ENCODE data around the gene PSD4.

Gene PSD4

GRCh38 chr2:113226462-113226861 lies 52.7 kb downstream of the PSD4 start:
- DNase-seq, result no peak

DNA sequence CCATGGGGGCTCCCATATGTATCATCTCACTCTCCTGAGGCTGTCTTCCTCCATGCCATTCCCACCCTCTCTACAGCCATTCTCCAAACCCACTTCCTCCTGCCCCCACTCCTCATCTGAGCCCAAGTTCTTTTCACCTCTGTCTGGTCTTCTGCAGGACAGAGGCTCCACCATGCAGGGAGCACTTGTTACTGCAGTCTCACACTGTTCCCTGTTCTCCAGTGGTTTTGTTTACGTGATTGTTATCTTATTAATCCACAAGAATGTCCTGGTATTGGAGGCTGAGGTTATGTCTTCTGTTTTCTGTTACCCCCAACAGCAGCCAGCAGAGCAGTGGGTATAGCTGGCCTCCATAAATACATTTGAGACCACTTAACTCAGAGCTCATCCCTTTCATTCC lies 53.5 kb downstream of the PSD4 start:
- DNase-seq, result no peak

DNA sequence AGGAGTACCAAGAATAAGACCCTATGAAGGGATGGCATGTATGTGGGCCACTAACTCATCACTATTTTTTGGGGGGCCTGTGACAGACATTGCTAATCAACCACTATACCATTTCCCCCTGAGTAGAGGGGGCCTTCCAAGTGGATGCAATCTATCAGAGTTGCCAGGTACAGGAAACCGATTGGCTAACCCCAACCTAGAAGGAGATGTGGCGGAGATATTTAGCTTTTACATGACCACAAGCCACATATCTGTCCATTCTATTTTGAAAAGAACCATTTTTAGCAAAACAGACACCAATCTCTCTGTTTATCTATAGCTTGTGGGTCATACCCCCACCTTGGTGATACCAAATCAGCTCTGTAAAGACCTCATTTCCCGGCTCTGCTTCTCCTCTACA lies 53.9 kb downstream of the PSD4 start:
- DNase-seq, result no peak

GRCh38 chr2:113228351-113228750 lies 54.6 kb downstream of the PSD4 start:
- DNase-seq, result no peak

- DNase-seq, result no peak
Measured at GRCh38 chr2:113228991-113229716, 55.4 kb downstream of the PSD4 start.

DNA sequence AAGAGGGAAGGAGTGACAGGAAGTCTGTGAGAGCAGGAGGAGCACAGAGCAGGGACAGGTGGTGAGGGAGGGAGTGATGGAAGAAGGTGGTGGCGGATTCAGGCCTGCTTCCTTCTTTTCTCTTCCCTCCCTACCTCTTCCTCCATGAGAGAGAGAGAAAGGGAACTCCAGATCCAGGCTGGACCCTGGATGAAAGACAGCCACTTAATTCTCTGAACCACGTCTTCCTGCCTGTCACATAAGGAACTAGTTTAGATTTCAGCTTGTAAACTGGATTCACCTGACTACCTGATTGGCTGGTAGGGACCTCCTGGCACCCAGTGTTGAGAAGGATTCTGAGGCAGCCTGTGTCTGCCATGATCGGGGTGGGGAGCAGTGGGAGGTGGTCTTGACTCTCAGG lies 56.0 kb downstream of the PSD4 start:
- DNase-seq, result no peak

DNA sequence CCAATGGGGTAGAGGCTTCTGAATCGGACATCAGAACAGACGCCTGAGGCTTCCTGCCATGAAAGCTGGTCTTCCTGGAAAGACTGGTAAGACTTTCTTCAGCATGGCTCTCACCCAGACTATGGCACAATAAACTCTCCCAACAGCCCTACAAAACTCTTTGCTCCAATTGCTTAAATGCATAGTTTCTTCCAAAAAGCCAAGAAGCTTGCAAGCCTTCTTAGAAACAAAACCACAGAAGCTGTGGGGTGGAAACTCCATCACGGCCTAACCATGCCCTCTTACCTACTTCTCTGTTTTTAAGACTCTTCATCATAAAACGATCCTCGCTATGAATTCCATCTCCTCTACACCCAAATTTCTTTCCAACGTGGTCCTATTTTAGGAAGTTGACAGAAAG lies 56.8 kb downstream of the PSD4 start:
- DNase-seq, result no peak

DNA sequence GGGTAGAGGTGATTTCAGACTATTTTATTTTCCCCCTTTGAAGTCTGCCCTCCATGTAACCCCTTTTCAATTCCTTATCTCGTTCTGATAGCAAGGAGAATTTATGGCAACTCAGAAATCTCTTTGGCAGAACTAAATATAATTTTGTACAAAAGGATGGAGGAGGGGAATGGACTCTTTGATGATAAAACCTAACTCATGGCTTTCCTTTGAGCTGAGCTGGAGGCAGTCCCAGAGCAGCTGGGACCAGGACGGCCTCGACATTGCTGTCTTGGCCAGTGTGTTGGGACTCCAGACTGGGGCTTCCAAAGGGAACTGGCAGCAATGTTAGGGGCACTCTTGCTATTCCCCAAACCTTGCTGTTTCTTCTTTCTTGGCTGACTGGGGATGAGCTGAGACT lies 57.3 kb downstream of the PSD4 start:
- DNase-seq, result no peak

DNA sequence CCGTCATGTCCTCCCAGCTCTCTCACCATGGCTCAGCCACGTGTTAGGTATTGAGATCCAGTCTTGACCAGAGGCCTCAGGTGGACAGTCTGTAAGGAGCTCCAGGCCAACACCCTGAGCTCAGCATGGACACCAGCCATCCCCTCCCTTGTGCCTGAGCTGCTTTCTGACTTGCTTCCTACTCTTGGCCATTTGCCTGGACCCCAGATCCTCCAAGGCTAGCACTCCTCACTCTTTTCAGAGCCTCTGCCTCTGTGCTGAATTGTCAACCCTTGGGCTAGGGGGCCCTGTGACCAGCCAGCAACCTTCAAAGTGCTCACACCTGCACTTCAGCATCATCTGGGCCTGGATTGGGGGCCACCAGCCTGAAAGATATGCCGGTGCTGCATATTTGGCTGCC lies 58.4 kb downstream of the PSD4 start:
- no peak for DNase-seq

- no peak for DNase-seq
Measured at GRCh38 chr2:113232740-113233139, 59.0 kb downstream of the PSD4 start.

GRCh38 chr2:113233593-113234550 lies 60.1 kb downstream of the PSD4 start:
- DNase-seq, result no peak

GRCh38 chr2:113234721-113235346 lies 61.1 kb downstream of the PSD4 start:
- DNase-seq, result no peak

DNA sequence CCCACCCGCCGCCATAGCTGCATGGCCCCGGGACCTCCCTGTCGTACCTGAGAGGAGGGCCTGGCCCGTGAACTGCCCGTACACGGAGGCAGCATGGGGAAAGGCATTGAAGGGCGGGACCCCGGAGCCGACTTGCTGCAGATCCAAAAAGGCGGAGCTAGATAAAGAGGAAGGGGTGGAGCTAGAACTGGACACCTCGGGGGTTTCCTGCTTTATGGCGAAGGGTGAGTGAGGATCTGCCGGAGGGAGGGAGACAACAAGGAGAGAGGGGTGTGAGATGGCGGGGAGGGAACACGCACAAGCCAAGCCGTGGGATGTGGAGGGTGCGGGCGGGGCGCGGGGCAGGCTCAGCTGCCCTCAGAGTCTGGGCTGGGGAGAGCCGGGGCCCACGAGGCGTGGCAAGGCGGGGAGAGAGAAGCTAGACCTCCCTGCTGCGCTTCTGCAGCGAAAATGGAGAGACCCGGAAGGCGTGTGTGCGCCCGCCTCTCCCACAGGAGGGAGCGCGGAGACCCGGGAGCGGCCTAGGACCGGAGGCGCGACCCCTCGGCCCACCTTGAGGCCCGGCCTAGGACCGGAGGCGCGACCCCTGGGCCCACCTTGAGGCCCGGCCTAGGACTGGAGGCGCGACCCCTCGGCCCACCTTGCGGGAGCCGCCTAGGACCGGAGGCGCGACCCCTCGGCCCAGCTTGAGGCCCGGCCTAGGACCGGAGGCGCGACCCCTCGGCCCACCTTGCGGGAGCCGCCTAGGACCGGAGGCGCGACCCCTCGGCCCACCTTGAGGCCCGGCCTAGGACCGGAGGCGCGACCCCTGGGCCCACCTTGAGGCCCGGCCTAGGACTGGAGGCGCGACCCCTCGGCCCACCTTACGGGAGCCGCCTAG lies 61.8 kb downstream of the PSD4 start:
- DNase-seq, result peak in 1 of 4 experiments; percentile 40

GRCh38 chr2:113236367-113237159 lies 62.8 kb downstream of the PSD4 start:
- no peak for DNase-seq

GRCh38 chr2:113237604-113238160 lies 63.9 kb downstream of the PSD4 start:
- no peak for DNase-seq

DNA sequence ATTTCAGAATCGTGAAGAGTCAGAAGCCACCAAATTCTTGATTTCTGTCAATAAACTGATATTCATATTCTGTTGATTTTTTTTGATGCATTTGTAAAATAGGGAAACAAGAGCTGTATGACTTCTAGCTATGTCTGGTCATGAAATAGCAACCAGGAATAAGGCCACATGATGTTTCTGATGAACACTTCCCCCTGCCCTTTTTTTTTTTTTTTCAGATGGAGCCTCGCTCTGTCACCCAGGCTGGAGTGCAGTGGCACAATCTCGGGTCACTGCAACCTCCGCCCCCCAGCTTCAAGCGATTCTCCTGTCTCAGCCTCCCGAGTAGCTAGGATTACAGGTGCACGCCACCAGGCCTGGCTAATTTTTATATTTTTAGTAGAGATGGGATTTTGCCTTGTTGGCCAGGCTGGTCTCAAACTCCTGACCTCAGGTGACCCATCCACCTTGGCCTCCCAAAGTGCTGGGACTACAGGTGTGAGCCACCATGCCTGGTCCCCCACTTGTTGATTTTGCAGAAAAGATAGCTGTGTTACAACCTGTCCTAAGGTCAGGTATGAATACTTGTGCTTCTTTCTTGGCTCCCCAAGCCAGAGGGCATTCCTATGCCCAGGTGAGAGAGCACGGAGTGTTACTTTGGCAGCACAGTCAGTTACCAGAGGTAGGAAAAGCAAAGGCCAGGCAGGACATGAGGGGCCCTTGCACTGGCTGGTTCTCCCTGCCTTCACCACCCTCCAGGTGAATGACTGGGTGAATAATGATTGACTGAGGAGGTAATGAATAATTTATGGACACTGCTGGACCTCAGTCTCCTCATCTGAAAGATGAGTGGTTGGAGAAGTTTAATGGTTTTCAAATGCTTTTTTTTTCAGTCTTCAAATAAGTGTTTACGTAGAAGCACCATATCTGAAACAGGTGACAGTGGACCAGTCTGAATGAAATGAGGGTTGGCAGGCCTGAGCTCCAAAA lies 65.4 kb downstream of the PSD4 start:
- no peak for DNase-seq

- no peak for DNase-seq
Measured at GRCh38 chr2:113240150-113240914, 66.6 kb downstream of the PSD4 start.

DNA sequence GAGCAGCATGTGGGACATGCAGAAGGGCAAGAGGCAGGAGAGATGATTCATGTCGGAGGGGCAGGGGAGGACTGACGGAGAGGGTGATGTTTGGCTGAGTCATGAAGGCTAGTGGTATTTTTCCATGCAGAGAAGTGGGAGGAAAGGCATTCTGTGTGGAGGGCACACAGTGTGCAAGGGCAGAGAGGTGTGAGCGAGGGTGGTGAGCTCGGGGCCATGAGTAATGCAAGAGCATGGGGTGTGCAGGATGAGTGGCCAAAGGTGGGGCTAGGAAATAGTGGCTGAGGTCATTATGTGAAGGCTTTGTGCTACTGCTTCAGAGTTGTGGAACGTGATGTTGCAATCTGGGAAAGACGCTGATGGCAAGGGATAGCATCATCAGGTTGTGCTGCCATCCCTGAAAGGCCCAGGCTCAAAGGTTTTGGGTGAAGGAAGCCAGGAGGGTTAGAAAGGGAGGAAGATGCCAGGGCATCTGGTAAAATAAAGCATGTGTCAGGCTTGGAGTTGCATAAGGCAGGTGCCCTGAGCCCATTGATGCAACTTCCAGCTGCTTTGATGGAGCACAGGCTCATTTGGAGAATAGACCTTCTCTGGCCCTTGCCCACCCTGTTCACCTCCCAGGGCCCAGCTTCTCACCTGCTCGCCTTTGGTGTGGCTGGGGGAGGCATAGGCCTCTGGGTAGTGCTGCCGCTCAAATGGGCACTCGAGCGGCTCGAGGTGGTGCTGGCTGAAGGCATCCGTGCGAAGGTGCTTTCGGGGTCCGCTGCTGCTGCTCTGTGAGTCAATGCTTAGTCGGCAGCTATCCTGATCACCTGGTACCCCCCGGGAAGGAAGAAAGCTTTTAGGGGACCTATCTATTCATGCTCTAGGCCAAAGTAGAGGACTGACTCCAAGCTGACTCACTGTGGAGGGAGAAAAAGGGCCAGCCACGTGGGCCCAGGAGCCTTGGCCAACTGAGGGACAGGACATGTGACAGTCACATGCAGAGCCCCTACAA lies 67.4 kb downstream of the PSD4 start:
- no peak for DNase-seq
